Fibroblast of lung (primary cell): ENCODE results near the gene LINGO3. TPM values are rescaled to one million over a fixed set of nuclear protein-coding genes. Genes with fewer than 3 reads are reported as not detected.

Experiments
- DNase-seq, 2 donors: peaks; one replicate each; pipeline versions ENCODE4 v3.0.0 to v3.0.0-alpha.2; 2010; ENCODE audit warnings: low read depth in 2 of 2
- H2AFZ ChIP-seq: 2 replicates; pipeline ENCODE4 v1.5.1; 2012; ENCODE audit warnings: low read length, control low read depth, inconsistent platforms
- H3K27ac ChIP-seq: 2 replicates; pipeline ENCODE4 v1.5.1; 2011; ENCODE audit warnings: low read length, control low read depth; ENCODE audit not compliant: insufficient read depth
- H3K27me3 ChIP-seq: 2 replicates; pipeline ENCODE4 v1.5.1; 2011; ENCODE audit warnings: mild to moderate bottlenecking, low read length; ENCODE audit not compliant: control insufficient read depth, insufficient read depth
- H3K36me3 ChIP-seq: 2 replicates; pipeline ENCODE4 v1.5.1; 2011; ENCODE audit warnings: low read length; ENCODE audit not compliant: control insufficient read depth, insufficient read depth
- H3K4me1 ChIP-seq: 2 replicates; pipeline ENCODE4 v1.5.1; 2011; ENCODE audit warnings: low read length; ENCODE audit not compliant: control insufficient read depth, insufficient read depth; ENCODE audit errors: extremely low read depth
- H3K4me2 ChIP-seq: 2 replicates; pipeline ENCODE4 v1.5.1; 2011; ENCODE audit warnings: low read length, control low read depth; ENCODE audit not compliant: insufficient read depth; ENCODE audit errors: extremely low read depth
- H3K4me3 ChIP-seq, 4 experiments: fragments of 200-600 bp in 1 of 4; sonication (generic) in 1 of 4; replicated peaks in 1 of 4; 2 replicates each; pipeline ENCODE4 v1.5.1; 2011 to 2016; ENCODE audit warnings: low read length in 4 of 4, low read depth in 3 of 4, mild to moderate bottlenecking in 3 of 4, control low read depth in 2 of 4, inconsistent platforms in 1 of 4, mixed read lengths in 1 of 4; ENCODE audit not compliant: insufficient read depth in 1 of 4; ENCODE audit errors: control extremely low read depth in 1 of 4
- H3K79me2 ChIP-seq: 2 replicates; pipeline ENCODE4 v1.5.1; 2012; ENCODE audit warnings: mild to moderate bottlenecking, low read length, inconsistent platforms; ENCODE audit not compliant: control insufficient read depth, insufficient read depth
- H3K9ac ChIP-seq: 2 replicates; pipeline ENCODE4 v1.5.1; 2011; ENCODE audit warnings: mild to moderate bottlenecking, low read length, control low read depth; ENCODE audit not compliant: insufficient read depth
- H3K9me3 ChIP-seq: 2 replicates; pipeline ENCODE4 v1.5.1; 2012; ENCODE audit warnings: low read depth, low read length; ENCODE audit not compliant: control insufficient read depth, insufficient read depth
- H4K20me1 ChIP-seq: 2 replicates; pipeline ENCODE4 v1.5.1; 2011; ENCODE audit warnings: low read length; ENCODE audit not compliant: control insufficient read depth, insufficient read depth; ENCODE audit errors: extremely low read depth
- CTCF ChIP-seq, 2 donors: IDR thresholded peaks in 1 of 2; conservative IDR thresholded peaks in 1 of 2; 1 replicate in 1 of 2; 2 replicates in 1 of 2; pipeline ENCODE4 v1.5.1; 2011 to 2012; ENCODE audit warnings: low read length in 2 of 2, control low read depth in 1 of 2, inconsistent platforms in 1 of 2, low read depth in 1 of 2, mild to moderate bottlenecking in 1 of 2
- EZH2 ChIP-seq: IDR thresholded peaks from 2 replicates; pipeline ENCODE4 v1.5.1; 2012; ENCODE audit warnings: low read length, control low read depth, mild to moderate bottlenecking; ENCODE audit errors: missing control alignments
- polyA plus RNA-seq, 2 donors: library from polyadenylated mRNA; depleted of rRNA in 1 of 2; stranded (reverse) in 1 of 2; unstranded in 1 of 2; fragments of >200 nt; gene quantifications; 2 replicates each; pipeline ENCODE4 v1.2.1, GENCODE V29; 2011 to 2012; ENCODE audit warnings: missing spikeins in 1 of 2
- total RNA-seq: library from RNA; depleted of rRNA; stranded (reverse); fragments of >200 nt; gene quantifications from 2 replicates; pipeline ENCODE4 v1.2.1, GENCODE V29; 2014

Gene LINGO3
- total and polyA plus RNA-seq, 2 donors (not counting 1 experiment from before 2014, with no cell fraction given), result not detected

GRCh38 chr19:2335848-2336247, 27.9 kb upstream of the LINGO3 start:
- peaks cover 8% of the 10 kb centered on the region for H3K36me3 ChIP-seq
- TF ChIP-seq EZH2, result no peak
- TF ChIP-seq CTCF (conservative IDR thresholded peaks at IDR 0.05 in 1 of 2, IDR thresholded peaks at IDR 0.05 in 1 of 2; ENCODE audit: low read depth in 1 of 2, low read length in 2 of 2), result no peak
- H3K27ac ChIP-seq, result no peak overlapping the region
- peaks cover 33% of the 10 kb centered on the region for H3K79me2 ChIP-seq
- no peaks in the 10 kb centered on the region for H4K20me1 ChIP-seq
- no peak overlapping the region for H3K4me3 ChIP-seq
- H3K9me3 ChIP-seq, result no peaks in the 10 kb centered on the region
- no peaks in the 10 kb centered on the region for H3K4me1 ChIP-seq
- no peak overlapping the region for H3K4me2 ChIP-seq
- H3K9ac ChIP-seq, result no peak overlapping the region
- no peak for DNase-seq
- H3K27me3 ChIP-seq, result no peaks in the 10 kb centered on the region
- no peak overlapping the region for H2AFZ ChIP-seq

- Histone ChIP-seq H3K4me1 (no peaks in the 10 kb centered on the region), H2AFZ (no peak overlapping the region), H3K9ac (no peak overlapping the region), H3K27me3 (no peaks in the 10 kb centered on the region), H3K4me3 (no peak overlapping the region), H3K36me3 (peaks cover 5% of the 10 kb centered on the region), H3K79me2 (peaks cover 39% of the 10 kb centered on the region), H3K9me3 (no peaks in the 10 kb centered on the region), H3K4me2 (no peak overlapping the region), H3K27ac (no peak overlapping the region), H4K20me1 (no peaks in the 10 kb centered on the region)
- no peak for DNase-seq
- TF ChIP-seq EZH2 (no peak), CTCF (conservative IDR thresholded peaks at IDR 0.05 in 1 of 2, IDR thresholded peaks at IDR 0.05 in 1 of 2; ENCODE audit: low read depth in 1 of 2, low read length in 2 of 2) (no peak)
These were observed 27.3 kb upstream of the LINGO3 start for GRCh38 chr19:2334986-2335846.

GRCh38 chr19:2334426-2334825, 26.5 kb upstream of the LINGO3 start:
- H3K4me2 ChIP-seq, result no peak overlapping the region
- no peaks in the 10 kb centered on the region for H4K20me1 ChIP-seq
- H3K79me2 ChIP-seq, result peaks cover 45% of the 10 kb centered on the region
- no peak overlapping the region for H3K9ac ChIP-seq
- no peak overlapping the region for H3K4me3 ChIP-seq
- peaks cover 3% of the 10 kb centered on the region for H3K36me3 ChIP-seq
- H3K4me1 ChIP-seq, result peaks cover 1% of the 10 kb centered on the region
- no peaks in the 10 kb centered on the region for H3K9me3 ChIP-seq
- no peak for DNase-seq
- TF ChIP-seq CTCF (conservative IDR thresholded peaks at IDR 0.05 in 1 of 2, IDR thresholded peaks at IDR 0.05 in 1 of 2; ENCODE audit: low read depth in 1 of 2, low read length in 2 of 2) (no peak), EZH2 (no peak)
- H3K27me3 ChIP-seq, result no peaks in the 10 kb centered on the region
- H3K27ac ChIP-seq, result no peak overlapping the region
- H2AFZ ChIP-seq, result no peak overlapping the region
